ENCODE measurements around the gene RAP1GAP2.

Gene RAP1GAP2

GRCh38 chr17:2937331-2938003 lies 141.2 kb downstream of the RAP1GAP2 start:
- in situ Hi-C loops (cut with HindIII; ENCODE audit: low sequenced_read_pairs): no loop called here

DNA sequence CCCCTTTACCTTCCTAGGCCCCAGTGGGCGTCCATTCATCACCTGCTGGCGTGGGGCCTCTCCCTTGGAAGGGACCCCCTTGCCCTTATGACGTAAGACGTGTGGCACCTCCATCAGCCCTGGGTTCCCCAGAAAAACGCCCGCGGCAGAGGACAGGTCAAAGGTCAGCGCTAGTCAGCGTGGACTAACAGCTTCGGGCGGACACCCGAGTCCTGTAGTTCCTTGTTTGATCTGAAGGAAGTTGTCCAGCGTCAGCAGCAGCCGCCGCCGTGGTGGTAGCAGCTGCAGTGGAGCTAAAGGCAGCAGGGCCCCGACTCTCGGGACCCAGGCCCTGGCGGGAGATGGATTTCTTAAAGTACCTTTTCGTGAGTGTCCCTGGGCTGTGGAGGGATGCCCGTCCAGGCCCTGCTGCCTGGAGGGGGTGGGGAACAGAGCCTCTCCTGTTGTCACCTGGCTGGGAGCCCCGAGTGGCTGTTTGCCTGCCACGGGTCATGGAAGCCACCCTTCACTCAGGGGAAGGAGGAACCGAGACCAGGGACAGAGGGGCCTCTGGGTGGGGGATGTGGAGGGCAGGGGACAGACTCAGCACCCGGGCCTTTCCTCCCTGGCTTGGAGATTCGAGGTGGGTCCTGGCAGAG lies 143.6 kb downstream of the RAP1GAP2 start:
- in situ Hi-C loops (cut with HindIII; ENCODE audit: low sequenced_read_pairs): no loop called here

DNA sequence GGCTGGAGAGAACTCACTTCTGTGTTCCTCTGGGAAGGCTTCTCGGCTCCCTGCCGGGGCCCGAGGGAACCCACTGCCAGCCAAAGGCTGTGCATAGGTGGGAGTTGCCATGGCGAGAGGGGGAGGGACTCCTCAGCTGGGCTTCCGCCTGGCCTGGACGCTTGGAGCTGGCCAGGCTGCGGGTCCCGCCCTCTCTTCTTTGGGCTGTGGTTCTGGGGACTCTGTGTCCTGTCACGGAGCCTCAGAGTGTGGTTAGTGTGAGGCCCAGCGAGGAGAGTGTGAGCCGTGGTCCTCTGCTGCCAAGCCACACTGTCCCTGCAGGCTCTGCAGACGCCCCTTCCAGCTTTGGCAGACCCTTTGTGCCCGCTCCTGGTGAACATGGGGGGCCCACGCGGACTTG lies 144.1 kb downstream of the RAP1GAP2 start:
- in situ Hi-C loops (cut with HindIII; ENCODE audit: low sequenced_read_pairs): no loop called here

DNA sequence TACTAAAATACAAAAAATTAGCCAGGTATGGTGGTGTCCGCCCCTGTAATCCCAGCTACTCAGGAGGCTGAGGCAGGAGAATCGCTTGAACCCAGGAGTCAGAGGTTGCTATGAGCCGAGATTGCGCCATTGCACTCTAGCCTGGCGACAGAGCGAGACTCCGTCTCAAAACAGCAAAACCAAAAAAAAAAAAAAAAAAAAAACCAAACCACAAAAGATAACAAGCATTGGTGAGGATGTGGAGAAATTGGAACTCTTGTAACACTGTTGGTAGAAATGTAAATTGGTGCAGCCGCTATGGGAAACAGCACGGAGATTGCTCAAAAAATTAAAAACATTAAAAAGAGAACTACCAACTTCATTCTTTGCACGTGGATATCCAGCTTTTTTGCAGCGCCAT lies 147.7 kb downstream of the RAP1GAP2 start:
- in situ Hi-C loops (cut with HindIII; ENCODE audit: low sequenced_read_pairs): no loop called here

DNA sequence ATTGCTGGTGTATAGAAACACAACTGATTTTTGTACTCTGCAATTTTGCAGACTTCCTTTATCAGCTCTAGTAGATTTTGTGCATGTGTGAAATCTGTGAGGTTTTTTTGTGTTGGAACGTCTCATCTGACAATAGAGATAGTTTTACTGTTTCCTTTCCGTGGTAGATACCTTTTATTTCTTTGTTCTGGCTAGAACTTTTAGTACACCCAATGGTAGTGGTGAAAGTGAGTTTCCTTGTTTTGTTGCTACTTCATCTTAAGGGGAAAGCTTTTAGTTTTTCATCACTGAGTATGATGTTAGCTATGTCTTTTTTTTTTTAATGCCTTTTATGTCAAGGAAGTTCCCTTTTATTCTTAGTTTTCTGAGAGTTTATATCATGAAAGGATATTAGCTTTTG lies 149.1 kb downstream of the RAP1GAP2 start:
- in situ Hi-C loops (cut with HindIII; ENCODE audit: low sequenced_read_pairs): no loop called here

DNA sequence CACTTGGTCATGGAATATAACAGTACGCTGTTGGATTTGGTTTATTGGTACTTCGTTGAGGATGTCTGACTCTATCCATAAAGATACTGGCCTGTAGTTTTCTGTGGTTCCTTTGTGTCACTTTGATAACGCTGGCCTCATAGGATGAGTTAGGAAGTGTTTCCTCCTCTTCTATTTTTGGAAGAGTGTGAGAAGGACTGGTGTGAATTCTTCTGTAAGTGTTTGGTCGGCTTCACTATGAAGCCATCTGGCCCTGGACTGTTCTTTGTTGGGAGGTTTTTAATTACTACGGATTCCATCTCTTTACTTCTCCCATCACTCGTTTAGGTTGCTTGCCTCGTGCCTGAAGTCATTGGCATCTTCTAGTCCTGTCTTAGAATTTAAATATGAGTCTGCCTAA lies 149.9 kb downstream of the RAP1GAP2 start:
- in situ Hi-C loops (cut with HindIII; ENCODE audit: low sequenced_read_pairs): no loop called here

DNA sequence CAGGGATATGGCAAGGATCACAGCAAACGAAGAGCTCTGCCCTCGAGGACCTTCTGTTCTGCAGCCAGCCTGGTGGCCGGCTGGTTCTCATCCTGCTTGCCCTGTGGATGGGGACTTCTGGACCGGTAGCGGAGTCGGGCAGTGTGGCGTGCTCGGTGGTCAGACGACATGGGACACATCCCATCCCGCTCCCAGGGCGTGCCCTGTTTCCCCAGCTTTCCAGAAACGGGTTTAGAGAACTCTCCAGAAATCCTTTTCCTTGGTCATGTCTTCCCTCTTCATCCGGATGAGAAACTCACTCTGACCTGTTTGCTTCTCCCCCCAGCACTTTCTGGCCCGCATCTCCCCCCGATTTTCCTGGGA lies 151.3 kb downstream of the RAP1GAP2 start:
- in situ Hi-C loops (cut with HindIII; ENCODE audit: low sequenced_read_pairs): no loop called here

DNA sequence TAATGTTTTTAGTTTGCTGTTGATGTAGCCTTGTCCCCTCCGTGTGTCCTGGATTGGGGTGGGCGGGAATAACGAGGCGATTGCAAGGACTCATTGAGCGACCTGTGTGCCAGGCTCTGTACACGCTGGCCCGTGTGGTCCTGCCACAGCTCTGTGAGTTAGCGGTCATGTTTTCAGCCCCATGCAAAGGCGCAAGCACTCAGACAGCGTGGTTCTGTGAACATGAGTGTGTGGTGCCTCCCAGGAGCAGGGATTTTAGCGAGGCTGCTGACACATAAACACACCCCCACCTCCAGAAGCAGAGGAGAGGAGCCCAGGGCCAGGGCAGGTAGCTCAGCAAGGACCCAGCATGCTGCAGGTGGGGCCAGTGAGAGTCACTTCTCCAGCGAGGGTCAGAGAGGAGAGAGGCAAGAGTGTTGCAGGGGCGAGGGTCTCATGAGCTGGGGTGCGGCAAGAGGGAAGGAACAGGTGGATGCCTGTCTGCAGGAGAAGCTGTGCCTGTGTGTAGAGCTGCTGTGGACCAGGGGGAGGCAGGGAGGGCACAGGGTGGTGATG lies 151.8 kb downstream of the RAP1GAP2 start:
- in situ Hi-C loops (cut with HindIII; ENCODE audit: low sequenced_read_pairs): no loop called here

GRCh38 chr17:2948721-2949468 lies 152.7 kb downstream of the RAP1GAP2 start:
- in situ Hi-C loops (cut with HindIII; ENCODE audit: low sequenced_read_pairs): no loop called here

GRCh38 chr17:2949469-2950044 lies 153.3 kb downstream of the RAP1GAP2 start:
- in situ Hi-C loops (cut with HindIII; ENCODE audit: low sequenced_read_pairs): no loop called here

GRCh38 chr17:2950846-2951245 lies 154.6 kb downstream of the RAP1GAP2 start:
- in situ Hi-C loops (cut with HindIII; ENCODE audit: low sequenced_read_pairs): no loop called here

- in situ Hi-C loops (cut with HindIII; ENCODE audit: low sequenced_read_pairs): no loop called here
These were observed 156.1 kb downstream of the RAP1GAP2 start for GRCh38 chr17:2952174-2952845.

- in situ Hi-C loops (cut with HindIII; ENCODE audit: low sequenced_read_pairs): no loop called here
These were observed 158.7 kb downstream of the RAP1GAP2 start for GRCh38 chr17:2954898-2955445.

DNA sequence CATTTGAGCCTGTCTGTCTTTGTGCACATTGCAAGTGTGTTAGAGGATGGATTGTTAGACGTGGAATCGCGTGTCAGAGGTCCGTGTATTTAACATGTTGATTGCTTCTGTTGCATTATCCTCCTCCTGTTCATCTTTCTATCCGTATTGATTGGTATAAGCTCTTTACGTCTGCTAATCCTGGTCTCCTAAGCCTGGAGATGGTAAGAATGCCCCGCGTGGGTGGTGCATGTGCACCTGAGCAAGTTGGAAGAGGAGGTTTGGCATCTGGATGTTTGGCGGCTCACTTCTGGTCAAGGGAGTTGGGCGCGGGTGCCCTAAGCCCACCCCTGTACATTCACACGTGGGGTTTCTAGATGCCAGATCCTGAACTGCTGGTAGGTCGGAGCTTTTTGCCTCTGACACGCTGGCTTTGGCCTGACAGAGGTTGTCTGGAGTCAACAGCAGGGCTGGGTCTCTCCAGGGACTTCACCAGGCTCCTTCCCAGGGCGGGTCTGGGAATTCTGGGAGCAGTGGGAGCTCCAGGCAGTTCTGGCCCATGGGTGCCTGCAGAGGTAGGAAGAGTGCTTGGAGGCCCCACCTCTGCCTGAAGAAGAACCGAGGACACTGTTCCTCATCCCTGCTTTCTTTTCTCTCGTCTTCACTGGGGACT lies 159.8 kb downstream of the RAP1GAP2 start:
- in situ Hi-C loops (cut with HindIII; ENCODE audit: low sequenced_read_pairs): no loop called here

- in situ Hi-C loops (cut with HindIII; ENCODE audit: low sequenced_read_pairs): no loop called here
These were observed 161.5 kb downstream of the RAP1GAP2 start for GRCh38 chr17:2957631-2958286.

DNA sequence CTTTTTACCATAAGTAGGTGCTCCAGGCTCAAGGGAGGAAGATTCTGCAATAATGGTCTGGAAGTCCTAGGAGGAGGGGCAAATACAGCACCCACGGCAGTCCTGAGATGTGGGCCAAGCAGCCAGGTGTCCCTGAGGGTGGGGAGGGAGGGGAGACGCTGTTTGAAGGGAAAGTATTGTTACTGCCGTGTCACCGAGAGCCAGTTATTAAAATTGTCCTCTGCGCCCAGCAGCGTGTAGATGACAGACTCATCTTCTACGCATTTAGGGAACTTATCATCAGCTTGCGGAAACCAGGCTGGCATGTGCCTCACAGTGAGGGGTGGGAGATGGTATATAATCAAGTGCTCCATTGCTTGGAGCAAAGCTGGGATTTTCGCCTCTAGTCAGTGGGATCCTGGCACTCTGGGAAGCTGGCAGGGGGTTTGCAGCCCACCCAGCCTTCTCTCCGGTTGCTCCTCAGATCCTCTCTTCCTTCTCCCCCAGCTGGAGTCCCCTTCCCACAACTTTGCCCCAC lies 162.5 kb downstream of the RAP1GAP2 start:
- in situ Hi-C loops (cut with HindIII; ENCODE audit: low sequenced_read_pairs): no loop called here

- in situ Hi-C loops (cut with HindIII; ENCODE audit: low sequenced_read_pairs): no loop called here
These were observed 163.3 kb downstream of the RAP1GAP2 start for GRCh38 chr17:2959371-2960130.

GRCh38 chr17:2961446-2961845 lies 165.2 kb downstream of the RAP1GAP2 start:
- in situ Hi-C loops (cut with HindIII; ENCODE audit: low sequenced_read_pairs): no loop called here

GRCh38 chr17:2962236-2962635 lies 166.0 kb downstream of the RAP1GAP2 start:
- in situ Hi-C loops (cut with HindIII; ENCODE audit: low sequenced_read_pairs): no loop called here
